Kidney epithelial cell (primary cell): Measurements from ENCODE around the gene ZBTB7B. TPM values are rescaled to one million over a fixed set of nuclear protein-coding genes. Genes with fewer than 3 reads are reported as not detected.

ENCODE experiments used
- DNase-seq: peaks from one replicate; pipeline ENCODE4 v3.0.0-alpha.2; 2010; ENCODE audit warnings: low read depth
- H3K27me3 ChIP-seq: 2 replicates; pipeline ENCODE4 v1.6.0; 2011; ENCODE audit warnings: low read length; ENCODE audit not compliant: control insufficient read depth, insufficient read depth
- H3K36me3 ChIP-seq: 2 replicates; pipeline ENCODE4 v1.5.1; 2011; ENCODE audit warnings: low read length; ENCODE audit not compliant: control insufficient read depth, insufficient read depth
- H3K4me3 ChIP-seq: 2 replicates; pipeline ENCODE4 v1.5.1; 2011; ENCODE audit warnings: low read depth, mild to moderate bottlenecking, control low read depth, low read length
- total RNA-seq: library from RNA; depleted of rRNA; stranded (reverse); fragments of >200 nt; gene quantifications from 2 replicates; pipeline ENCODE4 v1.2.3, GENCODE V29; 2015
- TF ChIP-seq, protein P1 (sequence below): IDR thresholded peaks from 2 replicates; pipeline ENCODE4 v1.5.1; 2011; ENCODE audit warnings: mild to moderate bottlenecking, moderate library complexity, low read length, control low read depth, inconsistent platforms; ENCODE audit not compliant: insufficient read depth, poor library complexity, severe bottlenecking

ZBTB7B gene
- total RNA-seq, 1 donor from 2014 or later, result 28.0 TPM

DNA sequence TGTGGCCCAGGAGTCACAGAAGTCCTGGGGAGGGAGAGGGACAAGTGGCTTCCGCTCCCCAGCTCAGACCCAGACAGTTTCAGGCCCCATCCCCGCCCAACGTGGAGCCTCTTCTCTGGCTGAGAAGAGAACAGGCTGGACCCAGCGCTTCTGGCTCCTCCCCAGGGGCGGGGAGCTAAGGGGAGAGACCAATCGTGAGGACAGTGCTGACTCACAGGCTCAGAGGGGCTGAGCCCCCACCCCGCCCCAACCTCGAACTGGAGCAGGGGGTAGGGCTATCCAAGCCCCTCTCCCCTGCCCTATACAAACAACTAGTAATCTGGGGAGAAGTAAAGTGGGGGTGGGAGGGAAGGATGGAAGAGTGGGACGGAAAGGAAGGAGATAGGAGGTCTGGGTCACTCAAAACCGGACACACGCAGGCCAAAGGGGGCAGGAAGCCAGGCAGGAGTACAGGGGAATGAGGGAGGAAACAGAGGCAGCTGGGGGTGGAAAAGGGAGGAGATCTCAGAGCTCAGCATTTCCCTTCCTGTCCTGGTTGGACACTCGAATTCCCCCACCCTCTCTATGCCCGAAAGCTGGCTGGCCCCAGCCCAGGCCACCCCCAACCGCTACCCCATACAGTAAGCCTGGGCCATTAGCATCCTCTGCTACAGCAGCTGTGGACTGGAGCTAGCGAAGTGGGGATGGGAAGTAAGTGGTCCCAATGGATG, 31.8 kb upstream of the ZBTB7B start, which contains the start of gene SHC1:
SHC1 (minus strand) TSS at position 117 of the 710 bp plus-strand sequence. CDS start 221 bp downstream, outside the sequence.
- Histone ChIP-seq H3K4me3 (peak within 1 kb of the TSS; percentile 50), H3K36me3 (peaks cover 4% of the 10 kb centered on the region), H3K27me3 (no peaks in the 10 kb centered on the region)
- peak; percentile 70 for DNase-seq
- TF ChIP-seq, protein P1, sequence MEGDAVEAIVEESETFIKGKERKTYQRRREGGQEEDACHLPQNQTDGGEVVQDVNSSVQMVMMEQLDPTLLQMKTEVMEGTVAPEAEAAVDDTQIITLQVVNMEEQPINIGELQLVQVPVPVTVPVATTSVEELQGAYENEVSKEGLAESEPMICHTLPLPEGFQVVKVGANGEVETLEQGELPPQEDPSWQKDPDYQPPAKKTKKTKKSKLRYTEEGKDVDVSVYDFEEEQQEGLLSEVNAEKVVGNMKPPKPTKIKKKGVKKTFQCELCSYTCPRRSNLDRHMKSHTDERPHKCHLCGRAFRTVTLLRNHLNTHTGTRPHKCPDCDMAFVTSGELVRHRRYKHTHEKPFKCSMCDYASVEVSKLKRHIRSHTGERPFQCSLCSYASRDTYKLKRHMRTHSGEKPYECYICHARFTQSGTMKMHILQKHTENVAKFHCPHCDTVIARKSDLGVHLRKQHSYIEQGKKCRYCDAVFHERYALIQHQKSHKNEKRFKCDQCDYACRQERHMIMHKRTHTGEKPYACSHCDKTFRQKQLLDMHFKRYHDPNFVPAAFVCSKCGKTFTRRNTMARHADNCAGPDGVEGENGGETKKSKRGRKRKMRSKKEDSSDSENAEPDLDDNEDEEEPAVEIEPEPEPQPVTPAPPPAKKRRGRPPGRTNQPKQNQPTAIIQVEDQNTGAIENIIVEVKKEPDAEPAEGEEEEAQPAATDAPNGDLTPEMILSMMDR, result no peak

DNA sequence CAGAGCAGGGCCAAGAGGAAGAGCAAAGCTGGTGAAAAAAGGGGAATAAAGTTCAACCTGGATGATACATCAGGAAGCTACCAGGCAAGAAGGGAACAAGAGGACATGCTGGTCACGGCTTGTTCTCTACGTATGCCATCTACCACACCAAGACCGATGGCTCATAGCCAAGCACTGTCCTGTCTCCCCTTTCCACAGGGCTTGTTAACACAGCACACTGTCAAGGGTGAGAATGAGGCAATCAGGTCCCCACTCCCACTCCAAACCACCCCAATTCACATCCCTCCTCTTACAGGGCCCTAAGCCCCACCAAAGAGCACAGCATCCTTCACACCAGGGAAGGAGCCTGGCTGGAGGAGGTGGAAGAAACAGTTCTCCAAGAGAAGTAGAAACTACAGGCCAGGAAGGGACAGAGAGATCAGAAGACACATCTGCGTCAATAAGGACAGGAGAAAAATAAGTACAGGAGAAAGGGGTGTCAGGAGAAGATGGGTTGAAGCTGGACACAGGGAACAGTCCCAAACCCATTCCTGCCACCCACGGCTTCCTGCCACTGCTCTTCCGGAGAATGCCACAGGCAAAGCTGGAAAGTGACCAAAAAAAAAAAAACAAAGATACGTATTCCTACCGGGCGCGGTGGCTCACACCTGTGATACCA, 31.1 kb upstream of the ZBTB7B start:
- no peak for DNase-seq
- Histone ChIP-seq H3K4me3 (no peak overlapping the region), H3K36me3 (peaks cover 4% of the 10 kb centered on the region), H3K27me3 (no peaks in the 10 kb centered on the region)
- TF ChIP-seq, protein P1, result no peak

DNA sequence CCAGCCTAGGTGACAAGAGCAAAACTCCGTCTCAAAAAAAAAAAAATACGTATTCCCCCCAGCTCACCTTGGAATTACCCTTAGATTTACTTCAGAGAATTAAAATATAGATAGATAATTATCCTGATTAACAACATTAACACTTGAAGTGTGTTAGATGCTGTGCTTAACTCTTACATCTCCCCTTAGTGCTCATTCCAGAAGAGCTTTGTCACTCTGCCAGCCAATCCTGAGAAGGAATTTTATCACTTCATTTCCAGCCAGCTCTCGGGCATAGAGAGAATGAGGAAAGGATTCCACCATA, 30.4 kb upstream of the ZBTB7B start:
- no peaks in the 10 kb centered on the region for H3K27me3 ChIP-seq
- DNase-seq, result no peak
- peak overlapping the region; percentile 23 for H3K4me3 ChIP-seq
- H3K36me3 ChIP-seq, result peaks cover 4% of the 10 kb centered on the region
- TF ChIP-seq, protein P1, result no peak

GRCh38 chr1:154972517-154973343, 29.9 kb upstream of the ZBTB7B start:
- DNase-seq, result peak; percentile 89
- no peaks in the 10 kb centered on the region for H3K27me3 ChIP-seq
- peaks cover 1% of the 10 kb centered on the region for H3K36me3 ChIP-seq
- TF ChIP-seq, protein P1, result no peak
- H3K4me3 ChIP-seq, result peak overlapping the region; percentile 62

- Histone ChIP-seq H3K4me3 (peak overlapping the region; percentile 62), H3K36me3 (no peaks in the 10 kb centered on the region), H3K27me3 (no peaks in the 10 kb centered on the region)
- DNase-seq, result peak; percentile 92
- TF ChIP-seq, protein P1, result peak; percentile 14
Measured at GRCh38 chr1:154973344-154974101, 29.1 kb upstream of the ZBTB7B start.
